Activated T-helper 1 cell treated with Interleukin-2 at 50 U/mL for 16 hours (primary cell): ENCODE results near the gene KCP.
"Not testable (repeated sequence)": the region's sequence is repeated elsewhere in the genome, so short reads cannot be mapped to it uniquely, and the experiment has no call there.

Experiments used
- DNase-seq: peaks from one replicate; pipeline ENCODE4 v3.0.0-alpha.2; 2020; ENCODE audit warnings: low read depth

Gene KCP

DNA sequence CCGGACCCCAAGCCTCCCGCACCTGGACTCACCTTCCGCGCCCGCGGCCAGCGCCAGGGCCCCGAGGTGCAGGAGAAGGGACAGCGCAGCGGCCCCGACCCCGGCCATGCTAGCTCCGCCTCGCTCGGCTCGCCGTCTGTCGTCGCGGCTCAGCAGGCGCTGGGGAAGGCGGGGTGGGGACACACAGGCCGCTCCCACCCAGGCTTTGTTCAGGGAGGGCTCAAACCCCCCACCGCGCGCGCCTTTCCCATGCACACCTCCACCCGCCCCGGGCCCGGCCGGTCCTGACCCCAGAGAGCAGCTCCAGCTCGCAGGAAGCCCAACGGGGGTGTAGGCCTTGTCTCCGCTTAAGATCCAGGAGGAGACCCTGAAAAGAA is at the start of gene KCP:
Gene KCP (minus strand): TSS at position 141 of the 377 bp plus-strand sequence. CDS start 33 bp downstream, at position 108.
- DNase-seq: no peak

- DNase-seq: no peak
Observed at GRCh38 chr7:128959296-128959695, 48.8 kb upstream of the KCP start.

GRCh38 chr7:128955981-128956380 is 45.5 kb upstream of the KCP start:
- DNase-seq: no peak

DNA sequence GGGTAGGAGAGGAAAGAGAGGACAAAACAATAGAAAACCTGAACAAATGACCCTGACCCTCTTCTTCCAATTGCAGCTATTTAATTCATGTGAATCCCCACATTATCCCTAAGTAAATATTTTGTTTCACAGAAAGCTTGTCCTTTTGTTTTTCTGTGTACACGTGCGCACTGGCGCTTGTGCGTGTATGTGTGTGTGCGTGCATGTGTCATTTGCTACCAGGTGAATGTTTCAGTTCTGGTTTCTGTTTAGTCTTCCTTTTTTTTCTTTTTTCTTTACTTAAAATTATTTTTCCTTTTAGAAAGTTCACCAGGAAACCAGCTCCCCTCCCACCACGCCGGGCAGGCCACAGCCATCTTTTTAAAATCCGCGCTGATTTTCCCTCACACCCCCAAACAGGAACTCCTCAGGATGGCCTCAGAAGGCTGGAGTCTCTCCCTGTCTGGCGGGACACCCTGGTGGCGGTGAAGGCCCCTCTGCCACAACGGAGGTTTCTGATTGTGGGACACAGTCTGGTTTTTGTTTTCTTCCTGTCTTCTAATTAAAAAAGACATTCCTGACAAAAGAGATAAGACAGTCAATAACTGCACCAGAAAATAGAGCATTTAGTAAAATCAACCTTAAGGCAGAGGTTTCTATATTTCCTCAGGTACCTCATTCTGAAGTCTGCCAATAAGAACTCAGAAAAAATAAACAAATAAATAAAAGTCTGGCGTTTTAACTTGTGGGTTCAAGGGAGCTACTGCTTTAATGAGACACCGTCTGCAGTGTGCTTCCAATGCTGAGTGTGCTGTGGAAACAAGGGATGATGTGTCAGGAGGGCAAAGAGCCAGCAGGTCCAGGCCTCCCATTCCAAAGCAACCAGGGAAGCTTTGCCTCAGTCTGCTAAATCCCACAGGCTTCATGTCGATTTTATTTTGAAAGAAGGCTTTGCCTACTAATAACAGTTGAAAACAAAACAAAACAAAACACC is 44.6 kb upstream of the KCP start:
- DNase-seq: no peak

- DNase-seq: no peak
Observed at GRCh38 chr7:128954150-128954549, 43.6 kb upstream of the KCP start.

- no peak for DNase-seq
Observed at GRCh38 chr7:128951296-128951695, 40.8 kb upstream of the KCP start.

GRCh38 chr7:128948976-128949760 is 38.7 kb upstream of the KCP start:
- no peak for DNase-seq

- DNase-seq: no peak
Observed at GRCh38 chr7:128948312-128948973, 37.9 kb upstream of the KCP start.

DNA sequence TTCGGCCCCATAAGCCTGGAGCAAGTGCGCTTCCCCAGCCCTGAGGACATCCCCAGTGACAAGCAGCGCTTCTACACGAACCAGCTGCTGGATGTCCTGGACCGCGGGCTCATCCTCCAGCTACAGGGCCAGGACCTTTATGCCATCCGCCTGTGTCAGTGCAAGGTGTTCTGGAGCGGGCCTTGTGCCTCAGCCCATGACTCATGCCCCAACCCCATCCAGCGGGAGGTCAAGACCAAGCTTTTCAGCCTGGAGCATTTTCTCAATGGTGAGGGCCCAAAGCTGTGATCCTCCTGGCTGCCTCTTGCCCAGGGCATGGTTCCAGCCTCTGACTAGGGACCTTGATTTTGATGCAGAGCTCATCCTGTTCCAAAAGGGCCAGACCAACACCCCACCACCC is 37.3 kb upstream of the KCP start:
- DNase-seq: no peak

DNA sequence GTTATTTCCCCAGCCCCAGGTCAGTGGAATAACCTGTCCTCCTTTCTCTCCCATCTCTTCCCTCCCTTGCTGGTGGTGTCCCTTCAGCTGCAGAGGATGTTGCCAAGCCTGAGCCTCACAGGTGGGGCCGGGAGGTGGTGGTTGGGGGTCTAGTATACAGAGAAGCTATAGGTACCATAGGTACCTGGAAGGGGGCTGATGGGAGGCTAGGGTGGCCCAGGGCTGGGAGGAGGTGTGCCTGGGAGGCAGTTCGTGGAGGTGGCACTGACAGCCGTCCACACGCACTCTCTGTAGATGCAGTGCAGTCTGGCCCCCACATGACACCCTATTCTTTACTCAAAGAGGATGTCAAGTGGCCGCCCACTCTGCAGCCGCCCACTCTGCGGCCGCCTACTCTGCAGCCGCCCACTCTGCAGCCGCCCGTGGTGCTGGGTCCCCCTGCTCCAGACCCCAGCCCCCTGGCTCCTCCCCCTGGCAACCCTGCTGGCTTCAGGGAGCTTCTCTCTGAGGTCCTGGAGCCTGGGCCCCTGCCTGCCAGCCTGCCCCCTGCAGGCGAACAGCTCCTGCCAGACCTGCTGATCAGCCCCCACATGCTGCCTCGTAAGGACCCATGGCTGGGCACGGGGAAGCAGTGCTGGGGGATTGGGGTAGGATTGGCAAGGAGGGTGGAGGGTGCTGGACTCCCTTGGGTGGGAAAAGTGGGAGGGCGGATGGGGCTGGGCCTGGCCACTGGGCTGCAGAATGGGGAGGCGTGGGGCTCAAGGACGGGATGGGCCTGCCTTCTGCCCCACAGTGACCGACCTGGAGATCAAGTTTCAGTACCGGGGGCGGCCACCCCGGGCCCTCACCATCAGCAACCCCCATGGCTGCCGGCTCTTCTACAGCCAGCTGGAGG is 36.7 kb upstream of the KCP start:
- DNase-seq: no peak

- no peak for DNase-seq
Observed at GRCh38 chr7:128945668-128946366, 35.3 kb upstream of the KCP start.

DNA sequence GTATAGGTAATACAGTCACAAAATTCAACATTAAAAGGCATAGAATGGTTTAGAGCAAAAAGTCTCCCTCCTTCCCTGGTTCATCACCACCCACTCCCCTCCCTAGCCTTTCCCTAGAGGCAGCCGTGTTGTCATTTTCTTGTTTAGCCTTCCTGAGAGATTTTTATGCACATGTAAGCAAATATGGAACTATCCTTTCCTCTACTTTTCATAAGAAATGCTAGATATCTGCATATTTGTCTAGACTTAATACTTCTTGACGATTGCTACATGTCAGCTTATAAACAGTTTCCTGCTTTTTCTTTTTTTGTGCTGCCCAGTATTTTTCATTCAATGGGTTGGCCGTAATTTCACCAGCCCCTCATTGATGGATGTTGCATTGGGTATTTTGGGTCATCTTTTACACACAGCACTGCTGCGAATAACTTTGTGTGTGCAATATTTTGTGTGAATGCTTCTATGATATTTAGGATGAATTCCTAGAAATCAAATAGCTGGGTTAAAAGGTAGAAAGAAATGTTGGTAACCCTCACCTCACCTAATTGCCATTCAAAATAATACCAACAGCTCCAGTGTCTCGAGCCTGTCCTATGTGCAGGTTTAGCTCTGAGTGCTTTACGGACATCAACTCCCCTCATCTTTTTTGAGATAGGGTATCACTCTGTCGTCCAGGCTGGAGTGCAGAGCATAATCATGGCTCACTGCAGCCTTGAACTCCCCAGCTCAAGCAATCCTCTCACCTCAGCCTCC is 34.2 kb upstream of the KCP start:
- DNase-seq: no peak

DNA sequence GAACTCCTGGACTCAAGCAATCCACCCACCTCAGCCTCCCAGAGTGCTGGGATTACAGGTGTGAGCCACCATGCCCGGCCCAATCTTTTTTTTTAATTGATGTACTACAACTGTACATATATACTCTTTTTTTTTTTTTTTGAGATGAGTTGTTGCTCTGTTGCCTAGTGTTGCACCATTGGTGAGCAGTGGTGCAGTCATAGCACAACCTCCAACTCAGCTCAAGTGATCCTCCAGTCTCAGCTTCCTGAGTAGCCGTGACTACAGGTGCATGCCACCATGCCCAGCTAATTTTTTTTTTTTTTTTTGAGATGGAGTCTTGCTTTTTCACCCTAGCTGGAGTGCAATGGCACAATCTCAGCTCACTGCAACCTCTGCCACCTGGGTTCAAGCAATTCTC is 32.7 kb upstream of the KCP start:
- DNase-seq: not testable (repeated sequence)

GRCh38 chr7:128941946-128942526 is 31.5 kb upstream of the KCP start:
- no peak for DNase-seq

- no peak for DNase-seq
Observed at GRCh38 chr7:128941323-128941890, 30.9 kb upstream of the KCP start.

- DNase-seq: no peak
Observed at GRCh38 chr7:128940494-128941322, 30.2 kb upstream of the KCP start.

GRCh38 chr7:128939861-128940410 is 29.4 kb upstream of the KCP start:
- DNase-seq: no peak
